Measurements from ENCODE around the gene SCAPER.

DNA sequence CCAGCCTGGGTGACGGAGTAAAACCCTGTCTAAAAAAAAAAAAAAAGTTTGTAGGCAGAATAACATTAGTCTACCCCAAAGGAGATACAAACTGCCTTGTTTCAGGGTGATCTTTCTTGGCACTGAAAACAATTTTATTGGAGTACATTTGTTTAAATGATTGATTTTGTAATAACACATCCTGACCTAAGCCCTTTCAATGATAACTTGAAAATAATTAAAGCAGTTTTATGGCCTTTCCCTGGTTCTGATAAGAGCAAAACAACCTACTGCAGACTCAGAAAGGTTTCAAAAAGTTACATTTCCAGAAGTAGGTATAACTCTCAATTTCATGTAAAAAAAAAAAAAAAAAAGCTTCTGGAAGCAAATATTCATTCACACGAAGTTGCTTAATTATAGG, 404.1 kb downstream of the SCAPER start:
- TF ChIP-seq TAF1 (IDR thresholded peaks at IDR 0.05; ENCODE audit: borderline replicate concordance, insufficient read depth, low read length) (no peak), POLR2AphosphoS5 (IDR thresholded peaks at IDR 0.05; ENCODE audit: low read depth, low read length) (no peak), SIN3A (IDR thresholded peaks at IDR 0.05; ENCODE audit: borderline replicate concordance, insufficient read depth, low read length) (no peak), FOXP2 (optimal IDR thresholded peaks at IDR 0.05; ENCODE audit: borderline replicate concordance, extremely low read depth, extremely low read length, insufficient read depth) (no peak)
- TF ChIP-seq, protein P1, sequence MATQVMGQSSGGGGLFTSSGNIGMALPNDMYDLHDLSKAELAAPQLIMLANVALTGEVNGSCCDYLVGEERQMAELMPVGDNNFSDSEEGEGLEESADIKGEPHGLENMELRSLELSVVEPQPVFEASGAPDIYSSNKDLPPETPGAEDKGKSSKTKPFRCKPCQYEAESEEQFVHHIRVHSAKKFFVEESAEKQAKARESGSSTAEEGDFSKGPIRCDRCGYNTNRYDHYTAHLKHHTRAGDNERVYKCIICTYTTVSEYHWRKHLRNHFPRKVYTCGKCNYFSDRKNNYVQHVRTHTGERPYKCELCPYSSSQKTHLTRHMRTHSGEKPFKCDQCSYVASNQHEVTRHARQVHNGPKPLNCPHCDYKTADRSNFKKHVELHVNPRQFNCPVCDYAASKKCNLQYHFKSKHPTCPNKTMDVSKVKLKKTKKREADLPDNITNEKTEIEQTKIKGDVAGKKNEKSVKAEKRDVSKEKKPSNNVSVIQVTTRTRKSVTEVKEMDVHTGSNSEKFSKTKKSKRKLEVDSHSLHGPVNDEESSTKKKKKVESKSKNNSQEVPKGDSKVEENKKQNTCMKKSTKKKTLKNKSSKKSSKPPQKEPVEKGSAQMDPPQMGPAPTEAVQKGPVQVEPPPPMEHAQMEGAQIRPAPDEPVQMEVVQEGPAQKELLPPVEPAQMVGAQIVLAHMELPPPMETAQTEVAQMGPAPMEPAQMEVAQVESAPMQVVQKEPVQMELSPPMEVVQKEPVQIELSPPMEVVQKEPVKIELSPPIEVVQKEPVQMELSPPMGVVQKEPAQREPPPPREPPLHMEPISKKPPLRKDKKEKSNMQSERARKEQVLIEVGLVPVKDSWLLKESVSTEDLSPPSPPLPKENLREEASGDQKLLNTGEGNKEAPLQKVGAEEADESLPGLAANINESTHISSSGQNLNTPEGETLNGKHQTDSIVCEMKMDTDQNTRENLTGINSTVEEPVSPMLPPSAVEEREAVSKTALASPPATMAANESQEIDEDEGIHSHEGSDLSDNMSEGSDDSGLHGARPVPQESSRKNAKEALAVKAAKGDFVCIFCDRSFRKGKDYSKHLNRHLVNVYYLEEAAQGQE (IDR thresholded peaks at IDR 0.05; ENCODE audit: insufficient read depth in 1 of 2, low read depth in 2 of 2, low read length in 2 of 2) = no peak

Data from PFSK-1 (cell line).